Measurements from ENCODE around the gene MALRD1. TPM values are rescaled to one million over a fixed set of nuclear protein-coding genes. Genes with fewer than 3 reads are reported as not detected.

MALRD1 gene
- total and polyA plus RNA-seq, 2 of the 8 experiments (the other 6 are each of a cell fraction or from before 2014, with no cell fraction given): 0.32 to 0.35 TPM

DNA sequence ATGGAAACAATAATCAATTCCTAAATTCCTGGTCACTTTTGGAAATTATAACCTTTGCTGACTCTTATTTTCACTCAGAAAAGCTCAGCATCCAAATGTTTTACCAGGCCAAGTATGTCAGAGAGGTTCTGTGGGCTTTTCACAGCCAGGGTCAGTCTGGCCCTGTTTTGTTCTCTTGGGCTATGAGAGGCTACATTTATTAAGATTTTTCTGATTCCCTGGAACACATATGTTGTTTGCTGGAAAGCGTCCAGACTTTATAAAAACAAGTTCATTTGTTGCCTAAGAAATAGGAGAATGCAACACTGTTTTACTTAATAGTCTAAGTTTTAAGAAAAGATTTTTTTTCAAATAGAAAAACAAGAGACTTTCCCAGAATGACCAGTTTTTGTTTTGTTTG is 529.2 kb downstream of the MALRD1 start:
- Histone ChIP-seq H3K18ac (ENCODE audit: extremely low read depth, low read length) (no peak overlapping the region), H2BK20ac (ENCODE audit: low read length) (no peak overlapping the region), H3K56ac (replicated peaks; ENCODE audit: insufficient read length, low read depth, low read length) (no peak overlapping the region), H2AK5ac (ENCODE audit: low read depth, low read length) (no peak overlapping the region), H2BK120ac (replicated peaks; ENCODE audit: low read depth, low read length) (no peak overlapping the region), H2BK12ac (ENCODE audit: low read depth, low read length) (no peak overlapping the region), H3K79me1 (ENCODE audit: low read depth, low read length) (no peaks in the 10 kb centered on the region), H3K14ac (ENCODE audit: insufficient read length) (no peak overlapping the region), H3K4me3 (ENCODE audit: extremely low read depth in 1 of 4, insufficient read depth in 2 of 4, low read depth in 3 of 4, low read length in 4 of 4) (no peak overlapping the region), H3K36me3 (ENCODE audit: control insufficient read depth in 2 of 4, insufficient read depth in 4 of 4, low read length in 3 of 4) (no peaks in the 10 kb centered on the region), H2AFZ (ENCODE audit: low read length) (no peak overlapping the region), H4K91ac (replicated peaks; ENCODE audit: insufficient read length, low read length) (no peak overlapping the region), H3K9me3 (ENCODE audit: insufficient read depth in 2 of 2, low read depth in 1 of 2, low read length in 1 of 2) (no peaks in the 10 kb centered on the region), H3K4ac (replicated peaks; ENCODE audit: insufficient read length, low read depth, low read length) (no peak overlapping the region), H4K5ac (ENCODE audit: insufficient read length, low read depth, low read length) (no peak overlapping the region), H3K23ac (ENCODE audit: insufficient read length) (no peak overlapping the region), H3K79me2 (ENCODE audit: control insufficient read depth in 1 of 2, insufficient read depth in 2 of 2, low read length in 2 of 2) (no peaks in the 10 kb centered on the region), H2BK5ac (ENCODE audit: low read depth, low read length) (no peak overlapping the region), H4K8ac (ENCODE audit: extremely low read depth, insufficient read depth, low read length) (no peak overlapping the region), H3K23me2 (ENCODE audit: low read depth, low read length) (no peaks in the 10 kb centered on the region; the same call in 1 of the 2 replicates), H3K9ac (replicated peaks in 1 of 4; ENCODE audit: extremely low read depth in 1 of 4, low read depth in 3 of 4, low read length in 3 of 4) (no peak overlapping the region), H3K27ac (ENCODE audit: low read depth, low read length) (no peak overlapping the region), H3K4me1 (replicated peaks in 1 of 4; ENCODE audit: control insufficient read depth in 3 of 4, insufficient read depth in 4 of 4, low read length in 3 of 4) (no peaks in the 10 kb centered on the region), H3K27me3 (replicated peaks in 1 of 4; ENCODE audit: control insufficient read depth in 3 of 4, extremely low read depth in 1 of 4, insufficient read depth in 3 of 4, low read length in 3 of 4) (peaks cover 0 to 1% (median 0%) of the 10 kb centered on the region in 4 experiments; a peak in 1 of 7 replicates), H3K4me2 (ENCODE audit: insufficient read depth in 1 of 2, low read depth in 2 of 2, low read length in 2 of 2) (no peak overlapping the region), H4K20me1 (replicated peaks in 1 of 2; ENCODE audit: control insufficient read depth in 1 of 2, insufficient read depth in 2 of 2, low read length in 2 of 2) (no peaks in the 10 kb centered on the region), H2BK15ac (ENCODE audit: low read length) (no peak overlapping the region)
- 44% methylated on average over 1 of the region's 1 CpG; no CpG with 5 or more reads in 1 of the 2 experiments for WGBS, 2 experiments (ENCODE audit: extremely low coverage in 1 of 2, insufficient coverage in 1 of 2, insufficient read length in 1 of 2, insufficient replicate concordance in 2 of 2, low coverage in 1 of 2, low lambda C conversion rate in 2 of 2, missing lambda C conversion rate in 1 of 2)
- no peak for DNase-seq (ENCODE audit: low read depth in 1 of 2, low spot score in 2 of 2)
- POLR2A ChIA-PET (ENCODE audit: partially characterized antibody): no interaction called here
- CTCF ChIA-PET (ENCODE audit: partially characterized antibody): no interaction called here
- FAIRE-seq: no peak
- no peak for TF ChIP-seq ATF3 (IDR thresholded peaks at IDR 0.05; ENCODE audit: insufficient read depth, low read depth, low read length)
- TF ChIP-seq RNF2 (IDR thresholded peaks at IDR 0.05; ENCODE audit: borderline replicate concordance, low read depth, low read length, missing control alignments, poor library complexity, severe bottlenecking): no peak
- no peak for TF ChIP-seq JUND (IDR thresholded peaks at IDR 0.05; ENCODE audit: low read length)
- TF ChIP-seq NANOG (IDR thresholded peaks at IDR 0.05; ENCODE audit: insufficient read depth, low read depth, low read length, poor library complexity, severe bottlenecking): no peak
- no peak for TF ChIP-seq TEAD4 (IDR thresholded peaks at IDR 0.05; ENCODE audit: low read depth, low read length)
- no peak for TF ChIP-seq GTF2F1 (IDR thresholded peaks at IDR 0.05; ENCODE audit: borderline replicate concordance, low read depth, low read length)
- no peak for TF ChIP-seq SP4 (IDR thresholded peaks at IDR 0.05; ENCODE audit: low read length)
- TF ChIP-seq YY1 (IDR thresholded peaks at IDR 0.05; ENCODE audit: low read depth, low read length): no peak
- TF ChIP-seq, protein P1, sequence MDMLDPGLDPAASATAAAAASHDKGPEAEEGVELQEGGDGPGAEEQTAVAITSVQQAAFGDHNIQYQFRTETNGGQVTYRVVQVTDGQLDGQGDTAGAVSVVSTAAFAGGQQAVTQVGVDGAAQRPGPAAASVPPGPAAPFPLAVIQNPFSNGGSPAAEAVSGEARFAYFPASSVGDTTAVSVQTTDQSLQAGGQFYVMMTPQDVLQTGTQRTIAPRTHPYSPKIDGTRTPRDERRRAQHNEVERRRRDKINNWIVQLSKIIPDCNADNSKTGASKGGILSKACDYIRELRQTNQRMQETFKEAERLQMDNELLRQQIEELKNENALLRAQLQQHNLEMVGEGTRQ (IDR thresholded peaks at IDR 0.05; ENCODE audit: low read length): no peak
- TF ChIP-seq KDM1A (IDR thresholded peaks at IDR 0.05; ENCODE audit: borderline replicate concordance, low read length): no peak
- no peak for TF ChIP-seq SAP30 (IDR thresholded peaks at IDR 0.05; ENCODE audit: insufficient read depth, insufficient replicate concordance, low read length)
- TF ChIP-seq TAF7 (optimal IDR thresholded peaks at IDR 0.05; ENCODE audit: borderline replicate concordance, low read depth, low read length): no peak
